HepG2 (cell line): ENCODE measurements around the gene TENM3. TPM values are rescaled to one million over a fixed set of nuclear protein-coding genes. Genes with fewer than 3 reads are reported as not detected.

Source experiments
- ATAC-seq: fragments of 200-7000 bp; cut with Tn5 transposase; 3 replicates; pipeline ENCODE4 v1.9.1; 2020; ENCODE audit warnings: mild to moderate bottlenecking, moderate library complexity
- BruUV-seq: library from RNA; stranded (reverse); fragments of 400-500 nt; replicated peaks from 2 replicates; lab custom pipeline; 2021; lab: Mats Ljungman, UMichigan
- CTCF ChIA-PET: fragments of 300-600 bp; formaldehyde crosslinking; extraction: SDS; loops from one replicate; lab custom pipeline; 2021; ENCODE audit warnings: low total read pairs, inconsistent platforms, low intra/inter-chr PET ratio; lab: Yijun Ruan, JAX
- POLR2A ChIA-PET: fragments of 350-600 bp; sonication (Branson Sonifier 250); formaldehyde crosslinking; loops from one replicate; lab custom pipeline; 2020; ENCODE audit warnings: antibody characterized with exemption, inconsistent platforms; lab: Yijun Ruan, JAX
- DNase-seq: peaks from one replicate; pipeline ENCODE4 v3.0.0-alpha.2; 2015; ENCODE audit warnings: low spot score
- FAIRE-seq: peaks from 3 replicates; lab custom pipeline; 2011; peaks lifted over from hg19 to GRCh38; lab: Jason Lieb, UNC
- H2AFZ ChIP-seq: one replicate; pipeline ENCODE4 v1.6.1; 2011; ENCODE audit warnings: low read length, inconsistent platforms
- H3K27ac ChIP-seq: fragments of 300-600 bp; 3 replicates; pipeline ENCODE4 v1.8.0; 2011; ENCODE audit warnings: mixed run types, mild to moderate bottlenecking, mixed read lengths, low read length, inconsistent platforms; ENCODE audit not compliant: insufficient read depth; ENCODE audit errors: extremely low read length
- H3K27me3 ChIP-seq, 2 experiments: fragments of 200-600 bp in 1 of 2; 2 replicates in 1 of 2; 3 replicates in 1 of 2; pipeline versions ENCODE4 v1.6.0 to v1.8.0; 2011; ENCODE audit warnings: low read length in 2 of 2, mild to moderate bottlenecking in 2 of 2, moderate library complexity in 2 of 2, inconsistent platforms in 1 of 2; ENCODE audit not compliant: insufficient read depth in 2 of 2, control insufficient read depth in 1 of 2
- H3K36me3 ChIP-seq, 2 experiments: fragments of 200-600 bp in 1 of 2; replicated peaks in 1 of 2; 2 replicates in 1 of 2; 3 replicates in 1 of 2; pipeline versions ENCODE4 v1.5.1 to v1.8.0; 2011; ENCODE audit warnings: low read length in 2 of 2, inconsistent platforms in 1 of 2; ENCODE audit not compliant: insufficient read depth in 2 of 2, control insufficient read depth in 1 of 2
- H3K4me1 ChIP-seq: 2 replicates; pipeline ENCODE4 v1.5.1; 2012; ENCODE audit warnings: low read length, inconsistent platforms; ENCODE audit not compliant: insufficient read depth
- H3K4me2 ChIP-seq: 2 replicates; pipeline ENCODE4 v1.6.0; 2011; ENCODE audit warnings: low read depth, low read length, inconsistent platforms
- H3K4me3 ChIP-seq, 3 experiments: fragments of 200-600 bp in 1 of 3; sonication (generic), shearing (Covaris generic) in 1 of 3; replicated peaks in 1 of 3; 2 replicates each; pipeline ENCODE4 v1.5.1; 2011 to 2016; ENCODE audit warnings: low read length in 3 of 3, inconsistent platforms in 2 of 3, low read depth in 2 of 3, mild to moderate bottlenecking in 2 of 3, control low read depth in 1 of 3, mixed read lengths in 1 of 3; ENCODE audit not compliant: insufficient read depth in 1 of 3
- H3K79me2 ChIP-seq: one replicate; pipeline ENCODE4 v1.6.1; 2011; ENCODE audit warnings: low read length, inconsistent platforms; ENCODE audit not compliant: insufficient read depth
- H3K9ac ChIP-seq: 2 replicates; pipeline ENCODE4 v1.6.0; 2011; ENCODE audit warnings: mild to moderate bottlenecking, low read depth, low read length, inconsistent platforms; ENCODE audit not compliant: insufficient read depth
- H3K9me3 ChIP-seq: 2 replicates; pipeline ENCODE4 v1.5.1; 2012; ENCODE audit warnings: mild to moderate bottlenecking, low read length
- H4K20me1 ChIP-seq: 2 replicates; pipeline ENCODE4 v1.6.0; 2011; ENCODE audit warnings: inconsistent platforms, mild to moderate bottlenecking, low read length, moderate library complexity; ENCODE audit not compliant: insufficient read depth
- ELF4 ChIP-seq: sonication (generic); formaldehyde crosslinking; IDR thresholded peaks from 2 replicates; pipeline ENCODE4 v1.5.0; 2020; ENCODE audit warnings: missing genetic modification reagents, mild to moderate bottlenecking, moderate library complexity, borderline replicate concordance
- KDM6A ChIP-seq: IDR thresholded peaks from 2 replicates; pipeline ENCODE4 v1.6.1; 2016; ENCODE audit warnings: low read depth
- KMT2A ChIP-seq: sonication (generic); formaldehyde crosslinking; IDR thresholded peaks from 2 replicates; pipeline ENCODE4 v1.4.0; 2020; ENCODE audit warnings: missing genetic modification reagents
- MEF2D ChIP-seq: sonication (generic); formaldehyde crosslinking; IDR thresholded peaks from 2 replicates; pipeline ENCODE4 v1.5.1; 2020; ENCODE audit warnings: mild to moderate bottlenecking, missing genetic modification reagents
- MYNN ChIP-seq: sonication (generic); formaldehyde crosslinking; IDR thresholded peaks from 2 replicates; pipeline ENCODE4 v1.4.0; 2020; ENCODE audit warnings: mild to moderate bottlenecking, low read depth, missing genetic modification reagents
- POLR2G ChIP-seq: fragments of 200-400 bp; formaldehyde crosslinking; IDR thresholded peaks from 2 replicates; pipeline ENCODE4 v1.6.1; 2018; ENCODE audit warnings: mild to moderate bottlenecking, low read depth, low read length, moderate library complexity
- RFX3 ChIP-seq: IDR thresholded peaks from 2 replicates; pipeline ENCODE4 v1.6.1; 2016; ENCODE audit warnings: missing biosample characterization, missing genetic modification reagents
- SIX1 ChIP-seq: sonication (generic); formaldehyde crosslinking; IDR thresholded peaks from 2 replicates; pipeline ENCODE4 v1.4.0; 2020; ENCODE audit warnings: missing genetic modification reagents, borderline replicate concordance
- SOX6 ChIP-seq, 2 experiments: fragments of 450-650 bp in 1 of 2; sonication (generic) in 1 of 2; formaldehyde crosslinking in 1 of 2; IDR thresholded peaks; 2 replicates each; pipeline versions ENCODE4 v1.4.0 to v1.6.1; 2017 to 2020; ENCODE audit warnings: antibody characterized with exemption in 1 of 2, mild to moderate bottlenecking in 1 of 2, missing genetic modification reagents in 1 of 2
- ZNF431 ChIP-seq: sonication (generic); formaldehyde crosslinking; IDR thresholded peaks from 2 replicates; pipeline ENCODE4 v1.9.0; 2022; ENCODE audit warnings: missing genetic modification reagents, low read depth, mild to moderate bottlenecking, borderline replicate concordance
- ZNF747 ChIP-seq: sonication (generic); formaldehyde crosslinking; IDR thresholded peaks from 2 replicates; pipeline ENCODE4 v1.8.1; 2023; ENCODE audit warnings: missing genetic modification reagents, mild to moderate bottlenecking, borderline replicate concordance
- WGBS: methylation state at CpG from one replicate; pipeline ENCODE4 v1.1.6; 2017; ENCODE audit warnings: low lambda C conversion rate; 5-methylcytosine and 5-hydroxymethylcytosine counted together
- in situ Hi-C: cut with HindIII; loops from 2 replicates; pipeline ENCODE4 v1.10.0; 2017; ENCODE audit warnings: low pct_unique_long_range_greater_than_20kb; ENCODE audit not compliant: extremely low pct_ligation_motif_present
- intact Hi-C: fragments of 100-400 bp; cut with micrococcal nuclease; formaldehyde crosslinking; loops from one replicate; pipeline ENCODE4 v1.10.0; 2022; ENCODE audit not compliant: unreplicated experiment
- polyA plus RNA-seq, 8 experiments: library from polyadenylated mRNA; depleted of rRNA in 3 of 8; stranded (reverse) in 7 of 8; unstranded in 1 of 8; fragments of >200 nt; fragmentation: Illumina TruSeq in 4 of 8; extraction: Trizol in 4 of 8; gene quantifications; 2 replicates each; pipeline versions ENCODE4 v1.2.1 to v1.2.3, GENCODE V29; 2011 to 2016; ENCODE audit warnings: low read depth in 4 of 8, missing spikeins in 1 of 8, mixed read lengths in 1 of 8; ENCODE audit not compliant: insufficient read depth in 1 of 8
- total RNA-seq, 5 experiments: library from RNA; depleted of rRNA; stranded (reverse); fragments of >200 nt; fragmentation: Illumina TruSeq; extraction: Trizol; gene quantifications; 2 replicates each; pipeline ENCODE4 v1.2.3, GENCODE V29; 2016; ENCODE audit warnings: low read depth in 1 of 5
- TF ChIP-seq, protein P1 (sequence below): sonication (generic); formaldehyde crosslinking; IDR thresholded peaks from 2 replicates; pipeline ENCODE4 v1.4.0; 2020; ENCODE audit warnings: mild to moderate bottlenecking, missing genetic modification reagents
- TF ChIP-seq, protein P2 (sequence below): sonication (generic); formaldehyde crosslinking; IDR thresholded peaks from 2 replicates; pipeline ENCODE4 v1.8.0; 2022; ENCODE audit warnings: missing genetic modification reagents, low read depth, mild to moderate bottlenecking, borderline replicate concordance
- TF ChIP-seq, protein P3 (sequence below): sonication (generic); formaldehyde crosslinking; IDR thresholded peaks from 2 replicates; pipeline ENCODE4 v1.4.0; 2020; ENCODE audit warnings: missing genetic modification reagents

The TENM3 gene
- total and polyA plus RNA-seq, 2 of the 13 experiments (the other 11 are each of a cell fraction or from before 2014, with no cell fraction given), result 0.04 TPM; not detected in 1

DNA sequence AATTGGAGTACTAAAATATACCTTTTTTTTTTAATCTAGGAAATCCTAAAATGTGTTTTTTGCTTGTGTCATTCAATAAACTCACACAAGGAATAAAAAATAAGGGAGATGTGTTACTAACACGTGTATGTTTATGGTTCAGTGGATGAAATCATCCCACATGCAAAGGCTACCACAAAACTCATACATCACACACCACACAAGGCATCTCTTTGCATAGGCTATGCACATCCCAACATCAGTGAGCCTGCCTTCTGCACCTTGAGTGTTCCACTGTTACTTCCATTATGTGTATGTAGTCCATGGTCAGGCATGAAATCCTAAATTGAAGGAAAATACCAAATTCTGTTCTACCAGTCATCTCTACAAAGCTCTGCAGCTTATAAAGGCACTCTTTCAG, 460.9 kb downstream of the TENM3 start (continued):
- TF ChIP-seq, protein P1, sequence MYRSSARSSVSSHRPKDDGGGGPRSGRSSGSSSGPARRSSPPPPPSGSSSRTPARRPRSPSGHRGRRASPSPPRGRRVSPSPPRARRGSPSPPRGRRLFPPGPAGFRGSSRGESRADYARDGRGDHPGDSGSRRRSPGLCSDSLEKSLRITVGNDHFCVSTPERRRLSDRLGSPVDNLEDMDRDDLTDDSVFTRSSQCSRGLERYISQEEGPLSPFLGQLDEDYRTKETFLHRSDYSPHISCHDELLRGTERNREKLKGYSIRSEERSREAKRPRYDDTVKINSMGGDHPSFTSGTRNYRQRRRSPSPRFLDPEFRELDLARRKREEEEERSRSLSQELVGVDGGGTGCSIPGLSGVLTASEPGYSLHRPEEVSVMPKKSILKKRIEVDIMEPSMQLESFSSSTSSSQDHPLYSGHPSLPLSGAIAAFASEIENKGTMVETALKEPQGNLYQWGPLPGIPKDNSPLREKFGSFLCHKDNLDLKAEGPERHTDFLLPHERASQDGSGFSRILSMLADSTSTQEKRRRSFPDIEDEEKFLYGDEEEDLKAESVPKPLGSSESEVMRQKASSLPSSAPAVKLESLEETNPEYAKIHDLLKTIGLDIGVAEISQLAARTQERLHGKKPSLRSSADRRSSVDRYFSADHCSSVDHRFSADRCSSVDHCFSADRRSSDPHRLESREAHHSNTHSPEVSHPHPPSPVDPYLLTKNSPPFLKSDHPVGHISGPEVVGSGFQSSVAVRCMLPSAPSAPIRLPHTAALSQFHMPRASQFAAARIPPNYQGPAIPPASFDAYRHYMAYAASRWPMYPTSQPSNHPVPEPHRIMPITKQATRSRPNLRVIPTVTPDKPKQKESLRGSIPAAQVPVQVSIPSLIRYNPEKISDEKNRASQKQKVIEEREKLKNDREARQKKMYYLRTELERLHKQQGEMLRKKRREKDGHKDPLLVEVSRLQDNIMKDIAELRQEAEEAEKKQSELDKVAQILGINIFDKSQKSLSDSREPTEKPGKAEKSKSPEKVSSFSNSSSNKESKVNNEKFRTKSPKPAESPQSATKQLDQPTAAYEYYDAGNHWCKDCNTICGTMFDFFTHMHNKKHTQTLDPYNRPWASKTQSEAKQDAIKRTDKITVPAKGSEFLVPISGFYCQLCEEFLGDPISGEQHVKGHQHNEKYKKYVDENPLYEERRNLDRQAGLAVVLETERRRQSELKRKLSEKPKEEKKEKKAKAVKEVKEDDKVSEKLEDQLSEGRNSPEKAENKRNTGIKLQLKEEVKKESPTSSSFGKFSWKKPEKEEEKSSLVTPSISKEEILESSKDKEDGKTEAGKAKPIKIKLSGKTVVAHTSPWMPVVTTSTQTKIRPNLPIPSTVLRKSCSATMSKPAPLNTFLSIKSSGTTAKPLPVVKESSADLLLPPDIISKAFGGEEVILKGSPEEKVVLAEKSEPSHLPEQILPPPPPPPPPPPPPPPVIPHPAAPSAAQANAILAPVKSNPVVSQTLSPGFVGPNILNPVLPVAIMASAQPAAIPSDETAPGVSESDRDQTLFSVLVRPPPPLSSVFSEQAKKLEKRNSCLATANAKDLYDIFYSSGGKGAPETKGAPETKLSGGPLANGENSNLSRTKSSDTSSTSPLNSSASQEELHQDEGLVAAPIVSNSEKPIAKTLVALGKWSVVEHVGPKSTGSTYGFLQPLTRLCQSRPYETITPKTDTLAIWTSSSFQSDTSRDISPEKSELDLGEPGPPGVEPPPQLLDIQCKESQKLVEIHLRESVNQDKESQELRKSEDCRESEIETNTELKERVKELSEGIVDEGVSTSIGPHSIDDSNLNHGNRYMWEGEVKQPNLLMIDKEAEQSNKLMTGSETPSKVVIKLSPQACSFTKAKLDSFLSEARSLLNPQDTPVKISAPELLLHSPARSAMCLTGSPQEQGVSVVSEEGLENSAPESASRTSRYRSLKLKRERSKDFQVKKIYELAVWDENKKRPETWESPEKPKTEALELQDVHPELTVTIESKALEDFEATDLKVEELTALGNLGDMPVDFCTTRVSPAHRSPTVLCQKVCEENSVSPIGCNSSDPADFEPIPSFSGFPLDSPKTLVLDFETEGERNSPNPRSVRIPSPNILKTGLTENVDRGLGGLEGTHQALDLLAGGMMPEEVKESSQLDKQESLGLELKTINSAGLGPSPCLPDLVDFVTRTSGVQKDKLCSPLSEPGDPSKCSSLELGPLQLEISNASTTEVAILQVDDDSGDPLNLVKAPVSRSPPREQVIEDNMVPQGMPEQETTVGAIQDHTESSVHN (CRISPR knock-in tag), result no peak
- TF ChIP-seq KDM6A (no peak), MYNN (no peak), SOX6 (IDR thresholded peaks at IDR 0.05) (no peak), SOX6 (CRISPR knock-in tag; IDR thresholded peaks at IDR 0.05) (no peak)

DNA sequence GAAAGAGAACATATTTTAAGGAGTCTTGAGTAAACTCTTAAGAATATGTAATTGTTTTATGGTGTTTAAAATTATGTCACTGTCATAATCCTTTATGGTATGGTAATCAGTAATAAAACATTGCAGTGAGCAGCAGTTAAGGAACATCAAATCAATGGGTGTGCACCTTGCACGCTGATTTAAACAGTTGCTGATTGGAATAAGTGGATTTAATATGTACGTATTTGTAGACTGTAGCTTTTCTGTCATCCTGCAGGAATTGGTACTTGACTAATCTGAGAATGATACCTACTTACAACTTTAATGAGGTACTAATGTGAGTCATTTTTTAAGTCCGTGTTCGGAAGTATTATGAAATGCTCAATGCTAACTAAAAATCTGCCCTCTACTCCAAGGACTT, 461.7 kb downstream of the TENM3 start:
- no peaks in the 10 kb centered on the region for H3K36me3 ChIP-seq
- no peaks in the 10 kb centered on the region for H4K20me1 ChIP-seq
- H2AFZ ChIP-seq, result no peak overlapping the region
- H3K9ac ChIP-seq, result no peak overlapping the region
- in situ Hi-C loops (no loop called here), intact Hi-C loops (no loop called here)
- H3K4me2 ChIP-seq, result no peak overlapping the region
- H3K27me3 ChIP-seq, result no peaks in the 10 kb centered on the region
- H3K27ac ChIP-seq, result no peak overlapping the region
- FAIRE-seq, result no peak
- ATAC-seq, result no peak
- ChIA-PET CTCF (no interaction called here), POLR2A (no interaction called here)
- H3K4me1 ChIP-seq, result no peaks in the 10 kb centered on the region
- DNase-seq, result no peak
- WGBS, result 53% methylated on average over 4 of the region's 4 CpGs
- H3K79me2 ChIP-seq, result no peaks in the 10 kb centered on the region
- H3K9me3 ChIP-seq, result no peaks in the 10 kb centered on the region
- no TSS peak for BruUV-seq
- no peak overlapping the region for H3K4me3 ChIP-seq
- TF ChIP-seq RFX3 (CRISPR knock-in tag), result no peak
- no peak for TF ChIP-seq MEF2D (CRISPR knock-in tag)
- no peak for TF ChIP-seq ZNF431 (CRISPR knock-in tag)
- no peak for TF ChIP-seq ZNF747 (CRISPR knock-in tag)
- TF ChIP-seq SIX1 (CRISPR knock-in tag), result no peak
- TF ChIP-seq ELF4 (CRISPR knock-in tag), result no peak
- no peak for TF ChIP-seq POLR2G
- TF ChIP-seq, protein P2, sequence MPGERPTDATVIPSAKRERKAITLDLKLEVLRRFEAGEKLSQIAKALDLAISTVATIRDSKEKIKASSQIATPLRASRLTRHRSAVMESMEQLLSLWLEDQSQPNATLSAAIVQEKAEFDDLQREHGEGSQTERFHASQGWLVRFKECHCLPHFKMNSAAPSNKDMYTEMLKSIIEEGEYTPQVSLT, result no peak
- TF ChIP-seq KMT2A, result no peak
- TF ChIP-seq, protein P3, sequence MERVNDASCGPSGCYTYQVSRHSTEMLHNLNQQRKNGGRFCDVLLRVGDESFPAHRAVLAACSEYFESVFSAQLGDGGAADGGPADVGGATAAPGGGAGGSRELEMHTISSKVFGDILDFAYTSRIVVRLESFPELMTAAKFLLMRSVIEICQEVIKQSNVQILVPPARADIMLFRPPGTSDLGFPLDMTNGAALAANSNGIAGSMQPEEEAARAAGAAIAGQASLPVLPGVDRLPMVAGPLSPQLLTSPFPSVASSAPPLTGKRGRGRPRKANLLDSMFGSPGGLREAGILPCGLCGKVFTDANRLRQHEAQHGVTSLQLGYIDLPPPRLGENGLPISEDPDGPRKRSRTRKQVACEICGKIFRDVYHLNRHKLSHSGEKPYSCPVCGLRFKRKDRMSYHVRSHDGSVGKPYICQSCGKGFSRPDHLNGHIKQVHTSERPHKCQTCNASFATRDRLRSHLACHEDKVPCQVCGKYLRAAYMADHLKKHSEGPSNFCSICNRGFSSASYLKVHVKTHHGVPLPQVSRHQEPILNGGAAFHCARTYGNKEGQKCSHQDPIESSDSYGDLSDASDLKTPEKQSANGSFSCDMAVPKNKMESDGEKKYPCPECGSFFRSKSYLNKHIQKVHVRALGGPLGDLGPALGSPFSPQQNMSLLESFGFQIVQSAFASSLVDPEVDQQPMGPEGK (CRISPR knock-in tag), result no peak
